AML-193 (cell line): ENCODE results near the gene YWHAE.
"Not testable (repeated sequence)": the region's sequence is repeated elsewhere in the genome, so short reads cannot be mapped to it uniquely, and the experiment has no call there.

Experiments used
- DNase-seq, 2 experiments: peaks; one replicate each; lab custom pipeline; 2025; lab: John Stamatoyannopoulos, UW

Gene YWHAE

GRCh38 chr17:1412185-1413110 lies 12.4 kb upstream of the YWHAE start:
- DNase-seq = no peak

- DNase-seq = no peak
These were observed 2.2 kb upstream of the YWHAE start for GRCh38 chr17:1402262-1402586.

- peak in 1 of 2 experiments; percentile 21 for DNase-seq
These were observed 917 bp downstream of the YWHAE start for GRCh38 chr17:1398931-1399678.

- no peak for DNase-seq
These were observed 2.0 kb downstream of the YWHAE start for GRCh38 chr17:1398028-1398427.

- DNase-seq = not testable (repeated sequence)
These were observed 4.0 kb downstream of the YWHAE start for GRCh38 chr17:1395876-1396665.

- DNase-seq = no peak
These were observed 8.4 kb downstream of the YWHAE start for GRCh38 chr17:1391577-1391976.

- DNase-seq = peak in 1 of 2 experiments; percentile 10
These were observed 9.3 kb downstream of the YWHAE start for GRCh38 chr17:1390432-1391367.

GRCh38 chr17:1387490-1388227 lies 12.4 kb downstream of the YWHAE start:
- not testable (repeated sequence) for DNase-seq

GRCh38 chr17:1386675-1387190 lies 13.3 kb downstream of the YWHAE start:
- not testable (repeated sequence) for DNase-seq

GRCh38 chr17:1386265-1386664 lies 13.8 kb downstream of the YWHAE start:
- no peak for DNase-seq

- DNase-seq = no peak
These were observed 14.2 kb downstream of the YWHAE start for GRCh38 chr17:1385861-1386260.

GRCh38 chr17:1384905-1385435 lies 15.1 kb downstream of the YWHAE start:
- DNase-seq = no peak

- no peak for DNase-seq
These were observed 20.1 kb downstream of the YWHAE start for GRCh38 chr17:1379930-1380313.

GRCh38 chr17:1379208-1379929 lies 20.7 kb downstream of the YWHAE start:
- DNase-seq = no peak

GRCh38 chr17:1378476-1378860 lies 21.6 kb downstream of the YWHAE start:
- not testable (repeated sequence) for DNase-seq

GRCh38 chr17:1377334-1377733 lies 22.7 kb downstream of the YWHAE start:
- DNase-seq = no peak

- no peak for DNase-seq
These were observed 24.0 kb downstream of the YWHAE start for GRCh38 chr17:1376061-1376460.

GRCh38 chr17:1375615-1376014 lies 24.4 kb downstream of the YWHAE start:
- no peak for DNase-seq

- DNase-seq = no peak
These were observed 25.4 kb downstream of the YWHAE start for GRCh38 chr17:1374431-1375177.
